GM23248 (cell line): Measurements from ENCODE around the gene PASD1. TPM values are rescaled to one million over a fixed set of nuclear protein-coding genes. Genes with fewer than 3 reads are reported as not detected.

ENCODE experiments used
- DNase-seq: peaks from one replicate; pipeline ENCODE4 v3.0.0-alpha.2; 2015
- H2AFZ ChIP-seq: fragments of 200-600 bp; sonication (generic); 2 replicates; pipeline ENCODE4 v1.6.1; 2016; ENCODE audit warnings: antibody characterized with exemption
- H3F3A ChIP-seq: fragments of 200-600 bp; sonication (generic); 2 replicates; pipeline ENCODE4 v1.6.1; 2016; ENCODE audit warnings: mild to moderate bottlenecking, antibody characterized with exemption, mixed run types; ENCODE audit not compliant: insufficient read depth
- H3K27ac ChIP-seq: fragments of 200-600 bp; sonication (generic); 2 replicates; pipeline ENCODE4 v1.5.1; 2016; ENCODE audit warnings: mild to moderate bottlenecking
- H3K27me3 ChIP-seq: fragments of 200-600 bp; sonication (generic); replicated peaks from 2 replicates; pipeline ENCODE4 v1.6.1; 2016; ENCODE audit warnings: mild to moderate bottlenecking; ENCODE audit not compliant: insufficient read depth
- H3K36me3 ChIP-seq: fragments of 200-600 bp; sonication (generic); 2 replicates; pipeline ENCODE4 v1.6.1; 2016; ENCODE audit warnings: low read depth, mild to moderate bottlenecking
- H3K4me1 ChIP-seq: fragments of 200-600 bp; sonication (generic); 2 replicates; pipeline ENCODE4 v1.6.1; 2016; ENCODE audit warnings: mild to moderate bottlenecking; ENCODE audit not compliant: insufficient read depth
- H3K4me2 ChIP-seq: fragments of 200-600 bp; sonication (generic); one replicate; pipeline ENCODE4 v1.6.1; 2016; ENCODE audit warnings: mild to moderate bottlenecking; ENCODE audit not compliant: unreplicated experiment
- H3K4me3 ChIP-seq: fragments of 200-600 bp; sonication (generic); 2 replicates; pipeline ENCODE4 v1.5.1; 2016; ENCODE audit warnings: mild to moderate bottlenecking
- H3K79me2 ChIP-seq: fragments of 200-600 bp; sonication (generic); 2 replicates; pipeline ENCODE4 v1.6.1; 2016; ENCODE audit warnings: mild to moderate bottlenecking; ENCODE audit not compliant: insufficient read depth
- H3K9ac ChIP-seq: fragments of 200-600 bp; sonication (generic); 2 replicates; pipeline ENCODE4 v1.6.1; 2016; ENCODE audit warnings: mild to moderate bottlenecking
- H3K9me2 ChIP-seq: fragments of 200-600 bp; sonication (generic); 2 replicates; pipeline ENCODE4 v1.6.1; 2016; ENCODE audit warnings: mixed run types, mild to moderate bottlenecking, moderate library complexity; ENCODE audit not compliant: insufficient read depth
- H3K9me3 ChIP-seq: fragments of 200-600 bp; sonication (generic); one replicate; pipeline ENCODE4 v1.6.1; 2017; ENCODE audit warnings: low read depth
- H4K20me1 ChIP-seq: fragments of 200-600 bp; sonication (generic); 2 replicates; pipeline ENCODE4 v1.6.0; 2016; ENCODE audit not compliant: insufficient read depth
- EZH2 ChIP-seq: fragments of 200-600 bp; sonication (generic); IDR thresholded peaks from 2 replicates; pipeline ENCODE4 v1.6.1; 2018; ENCODE audit warnings: antibody characterized with exemption, mild to moderate bottlenecking; ENCODE audit not compliant: insufficient read depth, poor library complexity, severe bottlenecking
- EZH2phosphoT487 ChIP-seq: fragments of 200-600 bp; sonication (generic); IDR thresholded peaks from 2 replicates; pipeline ENCODE4 v1.6.1; 2018; ENCODE audit warnings: antibody characterized with exemption, moderate library complexity, mild to moderate bottlenecking, low read depth; ENCODE audit not compliant: insufficient read depth
- WGBS, 2 experiments: methylation state at CpG; one replicate each; pipeline ENCODE4 v1.1.6; 2015 to 2017; ENCODE audit warnings: low lambda C conversion rate in 2 of 2, low coverage in 1 of 2; ENCODE audit errors: missing lambda C conversion rate in 2 of 2; 5-methylcytosine and 5-hydroxymethylcytosine counted together
- in situ Hi-C: fragments of 300-500 bp; cut with MboI; formaldehyde crosslinking; loops from 2 replicates; pipeline ENCODE4 v1.15.0; 2020
- polyA plus RNA-seq: library from polyadenylated mRNA; unstranded; fragments of >200 nt; fragmentation: Nextera tagmentation; extraction: Ambion mirVana; gene quantifications from 2 replicates; pipeline ENCODE4 v1.2.1, GENCODE V29; 2016
- total RNA-seq: library from RNA; depleted of rRNA; stranded (reverse); fragments of >200 nt; shearing (Covaris generic); gene quantifications from 2 replicates; pipeline ENCODE4 v1.2.3, GENCODE V29; 2014

PASD1 gene
- total and polyA plus RNA-seq, 2 experiments from 2014 or later = not detected

- WGBS, 2 experiments = 0 to 3% methylated on average over 2 of the region's 2 CpGs
- Histone ChIP-seq H2AFZ (no peak overlapping the region), H3K9me2 (no peaks in the 10 kb centered on the region), H3K36me3 (no peaks in the 10 kb centered on the region), H4K20me1 (no peaks in the 10 kb centered on the region), H3K9me3 (no peaks in the 10 kb centered on the region), H3K4me2 (no peak overlapping the region), H3K4me1 (no peaks in the 10 kb centered on the region), H3K4me3 (no peak overlapping the region), H3K27ac (no peak overlapping the region), H3K27me3 (no peaks in the 10 kb centered on the region), H3K9ac (no peak overlapping the region), H3F3A (no peaks in the 10 kb centered on the region), H3K79me2 (no peaks in the 10 kb centered on the region)
- TF ChIP-seq EZH2 = no peak
- TF ChIP-seq EZH2phosphoT487 = no peak
- no peak for DNase-seq
- in situ Hi-C loops = no loop called here
Measured at GRCh38 chrX:151523351-151523750, 40.1 kb upstream of the PASD1 start.

GRCh38 chrX:151536571-151536970 lies 26.9 kb upstream of the PASD1 start:
- Histone ChIP-seq H3K4me2 (no peak overlapping the region), H3K36me3 (no peaks in the 10 kb centered on the region), H3K4me3 (no peak overlapping the region), H3F3A (no peaks in the 10 kb centered on the region), H3K27me3 (no peaks in the 10 kb centered on the region), H3K9me3 (no peaks in the 10 kb centered on the region), H3K9me2 (no peaks in the 10 kb centered on the region), H2AFZ (no peak overlapping the region), H3K27ac (no peak overlapping the region), H3K4me1 (no peaks in the 10 kb centered on the region), H3K9ac (no peak overlapping the region), H4K20me1 (no peaks in the 10 kb centered on the region), H3K79me2 (no peaks in the 10 kb centered on the region)
- in situ Hi-C loops = no loop called here
- no peak for DNase-seq
- TF ChIP-seq EZH2 (no peak), EZH2phosphoT487 (no peak)

- Histone ChIP-seq H3F3A (no peaks in the 10 kb centered on the region), H3K4me3 (no peak overlapping the region), H4K20me1 (no peaks in the 10 kb centered on the region), H2AFZ (no peak overlapping the region), H3K27me3 (no peaks in the 10 kb centered on the region), H3K9me2 (no peaks in the 10 kb centered on the region), H3K36me3 (no peaks in the 10 kb centered on the region), H3K9ac (no peak overlapping the region), H3K4me1 (no peaks in the 10 kb centered on the region), H3K79me2 (no peaks in the 10 kb centered on the region), H3K4me2 (no peak overlapping the region), H3K9me3 (no peaks in the 10 kb centered on the region), H3K27ac (no peak overlapping the region)
- TF ChIP-seq EZH2phosphoT487 = no peak
- no peak for TF ChIP-seq EZH2
- DNase-seq = no peak
- 13 to 20% methylated on average over 1 of the region's 1 CpG for WGBS, 2 experiments
- in situ Hi-C loops = no loop called here
Measured at GRCh38 chrX:151537572-151537971, 25.9 kb upstream of the PASD1 start.

- H3K4me2 ChIP-seq = no peak overlapping the region
- no peak overlapping the region for H2AFZ ChIP-seq
- H3K4me3 ChIP-seq = no peak overlapping the region
- WGBS, 2 experiments = 17 to 43% methylated on average over 1 to 3 of the region's 3 CpGs
- no peaks in the 10 kb centered on the region for H4K20me1 ChIP-seq
- in situ Hi-C loops = no loop called here
- DNase-seq = peak; percentile 2
- no peaks in the 10 kb centered on the region for H3K27me3 ChIP-seq
- no peaks in the 10 kb centered on the region for H3K4me1 ChIP-seq
- TF ChIP-seq EZH2 = no peak
- no peak for TF ChIP-seq EZH2phosphoT487
- no peaks in the 10 kb centered on the region for H3K9me3 ChIP-seq
- H3K27ac ChIP-seq = no peak overlapping the region
- H3K36me3 ChIP-seq = no peaks in the 10 kb centered on the region
- no peaks in the 10 kb centered on the region for H3K9me2 ChIP-seq
- H3F3A ChIP-seq = no peaks in the 10 kb centered on the region
- no peak overlapping the region for H3K9ac ChIP-seq
- no peaks in the 10 kb centered on the region for H3K79me2 ChIP-seq
Measured at GRCh38 chrX:151538190-151539122, 25.0 kb upstream of the PASD1 start.
